CD4-positive, alpha-beta T cell (primary cell): ENCODE data around the gene ESYT2. TPM values are rescaled to one million over a fixed set of nuclear protein-coding genes. Genes with fewer than 3 reads are reported as not detected.
A peak's percentile ranks its signal among the peaks of the same experiment; 100 is the strongest.
"Not testable (repeated sequence)": the region's sequence is repeated elsewhere in the genome, so short reads cannot be mapped to it uniquely, and the experiment has no call there.

ENCODE experiments used
- ATAC-seq: fragments of 200-7000 bp; cut with Tn5 transposase; one replicate; pipeline ENCODE4 v1.10.0; 2022; ENCODE audit warnings: mild to moderate bottlenecking; ENCODE audit not compliant: poor library complexity
- CTCF ChIA-PET: fragments of 350-600 bp; sonication (Branson Sonifier 250); formaldehyde crosslinking; loops from one replicate; lab custom pipeline; 2021; ENCODE audit warnings: antibody characterized with exemption, inconsistent platforms; lab: Charles Lee
- POLR2A ChIA-PET: fragments of 350-600 bp; sonication (Branson Sonifier 250); formaldehyde crosslinking; loops from one replicate; lab custom pipeline; 2021; ENCODE audit warnings: antibody characterized with exemption, inconsistent platforms; lab: Charles Lee
- DNase-seq, 14 experiments: peaks; one replicate each; pipeline ENCODE4 v3.0.0-alpha.2; 2013 to 2020; ENCODE audit warnings: mixed read lengths in 2 of 14
- H3K27ac ChIP-seq, 2 donors: one replicate each; pipeline versions ENCODE4 v1.5.1 to v1.7.0; 2013; ENCODE audit warnings: low read length in 2 of 2, low read depth in 1 of 2, mild to moderate bottlenecking in 1 of 2
- H3K27me3 ChIP-seq, 2 experiments: 1 replicate in 1 of 2; 2 replicates in 1 of 2; pipeline versions ENCODE4 v1.6.1 to v1.7.0; 2013; ENCODE audit warnings: low read length in 2 of 2, control low read depth in 1 of 2, mild to moderate bottlenecking in 1 of 2, moderate library complexity in 1 of 2; ENCODE audit not compliant: insufficient read depth in 2 of 2, control insufficient read depth in 1 of 2
- H3K36me3 ChIP-seq: one replicate; pipeline ENCODE4 v1.6.1; 2013; ENCODE audit warnings: low read length, control low read depth; ENCODE audit not compliant: insufficient read depth
- H3K4me1 ChIP-seq: one replicate; pipeline ENCODE4 v1.6.1; 2013; ENCODE audit warnings: low read length, control low read depth; ENCODE audit not compliant: insufficient read depth
- H3K4me3 ChIP-seq: one replicate; pipeline ENCODE4 v1.5.1; 2013; ENCODE audit warnings: mild to moderate bottlenecking, low read length, moderate library complexity
- H3K9me3 ChIP-seq, 2 experiments: 1 replicate in 1 of 2; 2 replicates in 1 of 2; pipeline versions ENCODE4 v1.6.1 to v1.7.0; 2013; ENCODE audit warnings: low read length in 2 of 2, mild to moderate bottlenecking in 2 of 2, control low read depth in 1 of 2, moderate library complexity in 1 of 2; ENCODE audit not compliant: control insufficient read depth in 1 of 2, insufficient read depth in 1 of 2
- H3K27ac Mint-ChIP-seq: one replicate; pipeline ENCODE4 v1.8.0; 2020; ENCODE audit warnings: mixed read lengths
- H3K27me3 Mint-ChIP-seq: one replicate; pipeline ENCODE4 v1.8.0; 2021; ENCODE audit warnings: mixed read lengths
- H3K36me3 Mint-ChIP-seq: one replicate; pipeline ENCODE4 v1.8.0; 2021; ENCODE audit warnings: low read depth, mixed read lengths
- H3K4me1 Mint-ChIP-seq: one replicate; pipeline ENCODE4 v1.8.0; 2021; ENCODE audit warnings: low read depth, mixed read lengths
- H3K4me3 Mint-ChIP-seq: one replicate; pipeline ENCODE4 v1.8.0; 2020; ENCODE audit warnings: mild to moderate bottlenecking, mixed read lengths
- H3K9me3 Mint-ChIP-seq: one replicate; pipeline ENCODE4 v1.8.0; 2020; ENCODE audit warnings: mixed read lengths
- CTCF ChIP-seq: fragments of 200-600 bp; IDR thresholded peaks from one replicate; pipeline ENCODE4 v1.8.0; 2022; ENCODE audit warnings: antibody characterized with exemption, mild to moderate bottlenecking
- intact Hi-C, 2 experiments: fragments of 100-400 bp; cut with DNase I in 1 of 2; cut with micrococcal nuclease in 1 of 2; formaldehyde crosslinking; loops; one replicate each; pipeline versions ENCODE4 v1.15.1 to v1.9.0; 2023 to 2025; cut with DNase I, micrococcal nuclease
- total RNA-seq, 174 experiments: library from RNA in 2 of 174; stranded (reverse) in 2 of 174; gene quantifications; one replicate each; pipeline ENCODE4 v1.2.3 and lab custom pipeline; 2021 to 2026

The ESYT2 gene
- total RNA-seq, 2 experiments from 2014 or later, result 106 to 112 TPM

- Mint-ChIP-seq H3K4me3 (peak overlapping the region; percentile 68), H3K36me3 (peaks cover 2% of the 10 kb centered on the region), H3K27ac (peak overlapping the region; percentile 62), H3K9me3 (no peaks in the 10 kb centered on the region), H3K4me1 (peaks cover 29% of the 10 kb centered on the region), H3K27me3 (peaks cover 4% of the 10 kb centered on the region)
- Histone ChIP-seq H3K4me1 (peaks cover 29% of the 10 kb centered on the region), H3K27me3 (no peaks in the 10 kb centered on the region), H3K4me3 (no peak overlapping the region), H3K9me3 (peaks cover 0 to 10% of the 10 kb centered on the region in 2 experiments), H3K36me3 (no peaks in the 10 kb centered on the region), H3K27ac (no peak overlapping the region)
- ChIA-PET CTCF (interaction anchor here (1.5 kb wide), 2 partner anchors 9 to 10 kb away, joined by 3 read pairs; no protein-coding TSS in a partner anchor), POLR2A (interaction anchor here (1.0 kb wide), 1 partner anchor 269 kb away, joined by 3 read pairs; no protein-coding TSS in a partner anchor)
- DNase-seq (no peak), ATAC-seq (no peak)
- intact Hi-C loops, result loop anchor here (10.0 kb wide), 2 partner anchors 119 to 1561 kb away; partner anchors contain the start of gene ESYT2 (in 1 of the 2)
- no peak for TF ChIP-seq CTCF
These were observed 123.0 kb downstream of the ESYT2 start for GRCh38 chr7:158706273-158706704.

DNA sequence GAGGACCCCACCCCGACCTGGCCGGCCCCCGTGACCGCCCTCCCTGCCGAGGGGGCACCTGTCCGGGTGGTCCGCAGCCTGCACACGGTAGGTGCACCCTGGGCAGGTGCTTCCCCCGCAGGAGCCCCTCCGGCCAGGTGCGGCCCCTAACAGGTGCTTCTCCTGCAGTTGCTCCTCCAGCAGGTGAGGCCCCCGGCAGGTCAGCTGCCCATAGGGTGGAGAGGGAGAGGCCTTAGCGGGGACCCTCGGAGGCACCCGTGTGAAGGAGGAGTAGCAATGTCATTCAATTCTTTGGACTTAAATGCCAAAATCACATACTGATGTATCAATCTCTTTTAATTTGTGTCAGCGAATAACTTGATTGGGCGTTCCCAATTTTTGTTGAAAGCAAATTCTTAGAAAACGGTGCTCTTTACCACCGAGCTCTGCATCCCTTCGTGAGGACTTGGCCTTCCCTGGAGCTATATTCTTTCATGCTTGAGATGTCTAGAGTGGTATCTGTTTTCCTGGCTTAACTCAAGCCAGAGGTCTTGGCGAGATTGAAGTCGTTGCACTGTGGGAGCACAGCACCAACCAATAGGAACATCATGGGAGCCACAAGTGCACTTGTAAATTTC is 124.0 kb downstream of the ESYT2 start:
- no peak for DNase-seq
- Mint-ChIP-seq H3K4me1 (peaks cover 24% of the 10 kb centered on the region), H3K9me3 (no peaks in the 10 kb centered on the region), H3K4me3 (peak overlapping the region; percentile 68), H3K36me3 (peaks cover 7% of the 10 kb centered on the region), H3K27ac (peak overlapping the region; percentile 62), H3K27me3 (no peaks in the 10 kb centered on the region)
- H3K4me1 ChIP-seq, result peaks cover 24% of the 10 kb centered on the region
- no peak for TF ChIP-seq CTCF
- CTCF ChIA-PET, result interaction anchor here (0.9 to 1.9 kb wide), 4 partner anchors 9 to 124 kb away, joined by 3 to 8 read pairs (median 4); partner anchors contain the start of gene ESYT2
- peak overlapping the region; percentile 78 for H3K4me3 ChIP-seq
- peak overlapping the region; percentile 52 to 70 for H3K27ac ChIP-seq
- peaks cover 0 to 10% of the 10 kb centered on the region in 2 experiments for H3K9me3 ChIP-seq
- no peaks in the 10 kb centered on the region for H3K27me3 ChIP-seq
- no peak for ATAC-seq
- intact Hi-C loops, result loop anchor here (10.0 kb wide), 2 partner anchors 119 to 1561 kb away; partner anchors contain the start of gene ESYT2 (in 1 of the 2)
- H3K36me3 ChIP-seq, result no peaks in the 10 kb centered on the region
- POLR2A ChIA-PET, result interaction anchor here (0.9 to 1.9 kb wide), 17 partner anchors 9 to 272 kb away, joined by 3 to 13 read pairs (median 4); partner anchors contain the start of genes DYNC2I1 and ESYT2

- Histone ChIP-seq H3K9me3 (peaks cover 0 to 10% of the 10 kb centered on the region in 2 experiments), H3K36me3 (no peaks in the 10 kb centered on the region), H3K4me3 (peak within 1 kb of the TSS; percentile 97), H3K4me1 (peaks cover 23% of the 10 kb centered on the region), H3K27ac (peak within 1 kb of the TSS; percentile 52 to 70), H3K27me3 (no peaks in the 10 kb centered on the region)
- Mint-ChIP-seq H3K27ac (peak within 1 kb of the TSS; percentile 62), H3K36me3 (peaks cover 7% of the 10 kb centered on the region), H3K4me1 (peaks cover 24% of the 10 kb centered on the region), H3K27me3 (no peaks in the 10 kb centered on the region), H3K4me3 (peak within 1 kb of the TSS; percentile 96), H3K9me3 (no peaks in the 10 kb centered on the region)
- CTCF ChIA-PET, result interaction anchor here (0.9 to 1.9 kb wide), 3 partner anchors 8 to 125 kb away, joined by 4 to 8 read pairs (median 4); partner anchors contain the start of gene ESYT2
- POLR2A ChIA-PET, result interaction anchor here (0.7 to 1.9 kb wide), 17 partner anchors 9 to 272 kb away, joined by 3 to 13 read pairs (median 4); partner anchors contain the start of genes DYNC2I1 and ESYT2
- peak; percentile 97 to 100 (median 98) for DNase-seq
- peak; percentile 16 for TF ChIP-seq CTCF
- intact Hi-C loops, result loop anchor here (1.0 to 10.0 kb wide), 5 partner anchors 73 to 1560 kb away; partner anchors contain the start of genes ESYT2 (in 2 of the 2) and DYNC2I1 (in 1 of the 2)
- ATAC-seq, result peak; percentile 98
These were observed 124.6 kb downstream of the ESYT2 start, which contains the start of gene NCAPG2 for GRCh38 chr7:158704524-158705233. TSS of gene NCAPG2 (minus strand) at chr7:158704804. CDS start at chr7:158701899, 2,905 bp downstream.

GRCh38 chr7:158703679-158704523 is 125.4 kb downstream of the ESYT2 start:
- not testable (repeated sequence) for H3K9me3 ChIP-seq, DNase-seq, H3K36me3 Mint-ChIP-seq, H3K36me3 ChIP-seq, H3K9me3 Mint-ChIP-seq, ATAC-seq, H3K27me3 ChIP-seq, H3K27me3 Mint-ChIP-seq
- ChIA-PET CTCF (interaction anchor here (1.2 to 1.9 kb wide), 2 partner anchors 11 to 126 kb away, joined by 4 to 8 read pairs; partner anchors contain the start of gene ESYT2), POLR2A (interaction anchor here (0.7 to 1.9 kb wide), 16 partner anchors 8 to 273 kb away, joined by 3 to 13 read pairs (median 4); partner anchors contain the start of genes DYNC2I1 and ESYT2)
- Mint-ChIP-seq H3K4me1 (peaks cover 24% of the 10 kb centered on the region), H3K4me3 (peak overlapping the region; percentile 96), H3K27ac (peak overlapping the region; percentile 62)
- Histone ChIP-seq H3K4me1 (peaks cover 23% of the 10 kb centered on the region), H3K4me3 (peak overlapping the region; percentile 97), H3K27ac (peak overlapping the region in 1 of 2 donors; percentile 52)
- intact Hi-C loops, result loop anchor here (1.0 to 10.0 kb wide), 5 partner anchors 73 to 1559 kb away; partner anchors contain the start of genes ESYT2 (in 2 of the 2) and DYNC2I1 (in 1 of the 2)
